H9 (cell line): ENCODE data around the gene MRPL44. TPM values are rescaled to one million over a fixed set of nuclear protein-coding genes. Genes with fewer than 3 reads are reported as not detected.
A peak's percentile ranks its signal among the peaks of the same experiment; 100 is the strongest.

Experiments used
- DNase-seq: peaks from one replicate; pipeline ENCODE4 v3.0.0-alpha.2; 2017
- H2AFZ ChIP-seq: one replicate; pipeline ENCODE4 v1.6.1; 2013; ENCODE audit warnings: mild to moderate bottlenecking, low read length, control low read depth, moderate library complexity
- H2AK5ac ChIP-seq: 2 replicates; pipeline ENCODE4 v1.6.1; 2013; ENCODE audit warnings: low read length, control low read depth, mixed read lengths; ENCODE audit not compliant: insufficient read length
- H2BK120ac ChIP-seq: one replicate; pipeline ENCODE4 v1.6.1; 2013; ENCODE audit warnings: low read depth, mild to moderate bottlenecking, low read length, control low read depth, inconsistent platforms; ENCODE audit not compliant: poor library complexity, severe bottlenecking
- H2BK12ac ChIP-seq: 2 replicates; pipeline ENCODE4 v1.6.1; 2013; ENCODE audit warnings: low read length, control low read depth, mixed read lengths, low read depth; ENCODE audit not compliant: insufficient read length
- H2BK15ac ChIP-seq: 2 replicates; pipeline ENCODE4 v1.6.1; 2013; ENCODE audit warnings: low read depth, low read length, control low read depth
- H2BK20ac ChIP-seq: one replicate; pipeline ENCODE4 v1.6.1; 2013; ENCODE audit warnings: low read depth, mild to moderate bottlenecking, low read length, control low read depth, inconsistent platforms; ENCODE audit not compliant: poor library complexity, severe bottlenecking
- H2BK5ac ChIP-seq: 2 replicates; pipeline ENCODE4 v1.6.1; 2013; ENCODE audit warnings: low read length, control low read depth, mixed read lengths; ENCODE audit not compliant: insufficient read length
- H3K14ac ChIP-seq: 2 replicates; pipeline ENCODE4 v1.6.1; 2013; ENCODE audit warnings: low read length, control low read depth; ENCODE audit not compliant: insufficient read depth
- H3K18ac ChIP-seq: 2 replicates; pipeline ENCODE4 v1.6.1; 2013; ENCODE audit warnings: low read depth, mild to moderate bottlenecking, mixed read lengths, low read length, control low read depth; ENCODE audit not compliant: insufficient read length
- H3K23ac ChIP-seq: 2 replicates; pipeline ENCODE4 v1.6.1; 2013; ENCODE audit warnings: low read length, control low read depth, mixed read lengths, low read depth; ENCODE audit not compliant: insufficient read length
- H3K23me2 ChIP-seq: 2 replicates; pipeline ENCODE4 v1.6.1; 2013; ENCODE audit warnings: low read depth, mild to moderate bottlenecking, mixed read lengths, low read length, control low read depth; ENCODE audit not compliant: insufficient read length, poor library complexity, severe bottlenecking
- H3K27ac ChIP-seq: 2 replicates; pipeline ENCODE4 v1.5.1; 2013; ENCODE audit warnings: low read length, control low read depth, mixed read lengths, low read depth; ENCODE audit not compliant: insufficient read length
- H3K27me3 ChIP-seq: 2 replicates; pipeline ENCODE4 v1.6.1; 2013; ENCODE audit warnings: low read length, control low read depth, inconsistent platforms; ENCODE audit not compliant: insufficient read depth
- H3K4ac ChIP-seq: 2 replicates; pipeline ENCODE4 v1.6.1; 2013; ENCODE audit warnings: low read depth, mild to moderate bottlenecking, control low read depth, inconsistent platforms, low read length, moderate library complexity
- H3K4me1 ChIP-seq: 2 replicates; pipeline ENCODE4 v1.6.1; 2013; ENCODE audit warnings: low read length, control low read depth, inconsistent platforms; ENCODE audit not compliant: insufficient read depth
- H3K4me2 ChIP-seq: 2 replicates; pipeline ENCODE4 v1.6.1; 2013; ENCODE audit warnings: low read length, control low read depth, mixed read lengths; ENCODE audit not compliant: insufficient read length, insufficient read depth
- H3K56ac ChIP-seq: 2 replicates; pipeline ENCODE4 v1.6.1; 2013; ENCODE audit warnings: low read depth, mild to moderate bottlenecking, mixed read lengths, low read length, control low read depth; ENCODE audit not compliant: insufficient read length
- H3K79me1 ChIP-seq: 2 replicates; pipeline ENCODE4 v1.6.1; 2013; ENCODE audit warnings: low read depth, mild to moderate bottlenecking, moderate library complexity, low read length, control low read depth, inconsistent platforms; ENCODE audit not compliant: insufficient read depth, poor library complexity, severe bottlenecking
- H3K79me2 ChIP-seq: 2 replicates; pipeline ENCODE4 v1.6.1; 2013; ENCODE audit warnings: low read length, control low read depth, inconsistent platforms; ENCODE audit not compliant: insufficient read depth
- H3K9ac ChIP-seq: 2 replicates; pipeline ENCODE4 v1.6.1; 2013; ENCODE audit warnings: low read length, control low read depth, mixed read lengths; ENCODE audit not compliant: insufficient read length; ENCODE audit errors: extremely low read depth
- H3K9me3 ChIP-seq: one replicate; pipeline ENCODE4 v1.6.1; 2013; ENCODE audit warnings: low read depth, low read length, inconsistent platforms; ENCODE audit not compliant: control insufficient read depth
- H3T11ph ChIP-seq: one replicate; pipeline ENCODE4 v1.6.1; 2013; ENCODE audit warnings: mild to moderate bottlenecking, low read length, control low read depth, inconsistent platforms
- H4K20me1 ChIP-seq: one replicate; pipeline ENCODE4 v1.6.1; 2013; ENCODE audit not compliant: control insufficient read depth, insufficient read length, insufficient read depth
- H4K5ac ChIP-seq: 2 replicates; pipeline ENCODE4 v1.6.1; 2013; ENCODE audit warnings: low read depth, mild to moderate bottlenecking, mixed read lengths, low read length, control low read depth; ENCODE audit not compliant: insufficient read length
- H4K8ac ChIP-seq: replicated peaks from 2 replicates; pipeline ENCODE4 v1.6.1; 2013; ENCODE audit warnings: low read length, control low read depth, mixed read lengths, low read depth; ENCODE audit not compliant: insufficient read length
- H4K91ac ChIP-seq: 2 replicates; pipeline ENCODE4 v1.6.1; 2013; ENCODE audit warnings: low read depth, mild to moderate bottlenecking, moderate library complexity, mixed read lengths, low read length, control low read depth; ENCODE audit not compliant: insufficient read length
- H3K27ac Mint-ChIP-seq, 3 experiments: 2 replicates in 2 of 3; 3 replicates in 1 of 3; pipeline ENCODE4 v1.8.0; 2020 to 2021; ENCODE audit warnings: mixed read lengths in 3 of 3, mild to moderate bottlenecking in 1 of 3, moderate library complexity in 1 of 3
- H3K27me3 Mint-ChIP-seq: 2 replicates; pipeline ENCODE4 v1.8.0; 2021; ENCODE audit warnings: low read depth, mild to moderate bottlenecking, moderate library complexity, mixed read lengths
- H3K36me3 Mint-ChIP-seq, 3 experiments: 2 replicates in 2 of 3; 3 replicates in 1 of 3; pipeline ENCODE4 v1.8.0; 2020 to 2021; ENCODE audit warnings: low read depth in 3 of 3, mixed read lengths in 3 of 3; ENCODE audit not compliant: insufficient read depth in 1 of 3
- H3K4me1 Mint-ChIP-seq, 2 experiments: 2 replicates each; pipeline ENCODE4 v1.8.0; 2020; ENCODE audit warnings: mixed read lengths in 2 of 2
- H3K4me3 Mint-ChIP-seq, 2 experiments: 2 replicates in 1 of 2; 3 replicates in 1 of 2; pipeline ENCODE4 v1.8.0; 2020 to 2021; ENCODE audit warnings: mild to moderate bottlenecking in 2 of 2, mixed read lengths in 2 of 2, moderate library complexity in 1 of 2
- H3K9me3 Mint-ChIP-seq, 2 experiments: 2 replicates in 1 of 2; 3 replicates in 1 of 2; pipeline ENCODE4 v1.8.0; 2020; ENCODE audit warnings: mild to moderate bottlenecking in 2 of 2, mixed read lengths in 2 of 2, moderate library complexity in 1 of 2
- WGBS: extraction: QIAGEN DNeasy Blood & Tissue Kit; methylation state at CpG from one replicate; pipeline ENCODE4 v1.1.7; 2013; ENCODE audit warnings: missing lambda C conversion rate, low lambda C conversion rate, mixed read lengths; ENCODE audit not compliant: insufficient read length; ENCODE audit errors: extremely low coverage; 5-methylcytosine and 5-hydroxymethylcytosine counted together
- total RNA-seq: library from RNA; stranded (reverse); gene quantifications from 2 replicates; pipeline ENCODE4 v1.2.1, GENCODE V29; 2021
- TF ChIP-seq, protein P1 (sequence below): fragments of 200-600 bp; sonication (generic); conservative IDR thresholded peaks from 3 replicates; pipeline ENCODE4 v1.8.0; 2021; ENCODE audit warnings: antibody characterized with exemption, mild to moderate bottlenecking

The MRPL44 gene
- total RNA-seq, 1 experiment from 2014 or later: 46.1 TPM

DNA sequence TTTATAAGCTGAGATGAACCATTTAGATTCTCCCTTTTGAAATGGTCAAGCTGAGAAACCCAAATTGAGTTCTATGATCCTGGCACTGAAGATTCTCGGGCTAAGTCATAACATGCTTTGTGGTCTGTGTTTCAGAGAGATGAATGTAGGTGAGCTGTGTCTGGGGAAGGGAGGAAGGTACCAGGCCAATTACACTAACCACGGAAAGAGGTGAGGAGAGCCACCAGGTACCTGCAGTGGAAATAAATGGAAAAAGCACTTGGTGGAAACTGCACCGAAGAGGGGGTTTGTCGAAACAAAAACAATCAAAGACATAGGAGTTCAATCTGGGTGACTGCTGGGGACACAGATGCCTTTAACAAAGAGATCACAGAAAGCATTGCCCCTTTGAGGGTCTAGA lies 963 bp upstream of the MRPL44 start:
- no peak for DNase-seq
- H3K9ac ChIP-seq: no peak overlapping the region
- Mint-ChIP-seq H3K27me3 (peaks cover 3% of the 10 kb centered on the region), H3K4me1 (peaks cover 42 to 52% of the 10 kb centered on the region in 2 experiments), H3K9me3 (no peaks in the 10 kb centered on the region), H3K27ac (no peak overlapping the region), H3K4me3 (peak overlapping the region in 1 of 2 experiments; percentile 8; a peak in 3 of 5 replicates), H3K36me3 (peaks cover 5 to 21% (median 14%) of the 10 kb centered on the region in 3 experiments; a peak in 5 of 7 replicates)
- WGBS: no CpG with 5 or more reads among the region's 4 CpGs
- no peak overlapping the region for H4K8ac ChIP-seq
- peak overlapping the region; percentile 90 for H2AFZ ChIP-seq
- no peak overlapping the region for H3K27ac ChIP-seq
- no peak overlapping the region for H2BK15ac ChIP-seq
- H3K4me1 ChIP-seq: peaks cover 4% of the 10 kb centered on the region; the same call in 1 of the 2 replicates
- H3K9me3 ChIP-seq: no peaks in the 10 kb centered on the region
- no peaks in the 10 kb centered on the region for H3K23me2 ChIP-seq
- H4K5ac ChIP-seq: no peak overlapping the region
- TF ChIP-seq, protein P1, sequence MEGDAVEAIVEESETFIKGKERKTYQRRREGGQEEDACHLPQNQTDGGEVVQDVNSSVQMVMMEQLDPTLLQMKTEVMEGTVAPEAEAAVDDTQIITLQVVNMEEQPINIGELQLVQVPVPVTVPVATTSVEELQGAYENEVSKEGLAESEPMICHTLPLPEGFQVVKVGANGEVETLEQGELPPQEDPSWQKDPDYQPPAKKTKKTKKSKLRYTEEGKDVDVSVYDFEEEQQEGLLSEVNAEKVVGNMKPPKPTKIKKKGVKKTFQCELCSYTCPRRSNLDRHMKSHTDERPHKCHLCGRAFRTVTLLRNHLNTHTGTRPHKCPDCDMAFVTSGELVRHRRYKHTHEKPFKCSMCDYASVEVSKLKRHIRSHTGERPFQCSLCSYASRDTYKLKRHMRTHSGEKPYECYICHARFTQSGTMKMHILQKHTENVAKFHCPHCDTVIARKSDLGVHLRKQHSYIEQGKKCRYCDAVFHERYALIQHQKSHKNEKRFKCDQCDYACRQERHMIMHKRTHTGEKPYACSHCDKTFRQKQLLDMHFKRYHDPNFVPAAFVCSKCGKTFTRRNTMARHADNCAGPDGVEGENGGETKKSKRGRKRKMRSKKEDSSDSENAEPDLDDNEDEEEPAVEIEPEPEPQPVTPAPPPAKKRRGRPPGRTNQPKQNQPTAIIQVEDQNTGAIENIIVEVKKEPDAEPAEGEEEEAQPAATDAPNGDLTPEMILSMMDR: no peak
- H3K14ac ChIP-seq: no peak overlapping the region
- H2AK5ac ChIP-seq: no peak overlapping the region
- H2BK12ac ChIP-seq: no peak overlapping the region
- H3K4ac ChIP-seq: no peak overlapping the region
- H3K79me2 ChIP-seq: peaks cover 24% of the 10 kb centered on the region; the same call in 1 of the 2 replicates
- H2BK5ac ChIP-seq: no peak overlapping the region
- H3K23ac ChIP-seq: no peak overlapping the region
- H3K56ac ChIP-seq: no peak overlapping the region
- H3K4me2 ChIP-seq: no peak overlapping the region
- no peak overlapping the region for H3T11ph ChIP-seq
- H3K79me1 ChIP-seq: no peaks in the 10 kb centered on the region
- no peaks in the 10 kb centered on the region for H4K20me1 ChIP-seq
- no peak overlapping the region for H4K91ac ChIP-seq
- H3K27me3 ChIP-seq: no peaks in the 10 kb centered on the region
- H2BK120ac ChIP-seq: no peak overlapping the region
- peak overlapping the region; percentile 31 for H3K18ac ChIP-seq
- H2BK20ac ChIP-seq: no peak overlapping the region
